ENCODE results near the gene PDLIM5. TPM values are rescaled to one million over a fixed set of nuclear protein-coding genes. Genes with fewer than 3 reads are reported as not detected.

The PDLIM5 gene
- total RNA-seq, 4 donors from 2014 or later, result 62.9 to 133 (median 110) TPM

DNA sequence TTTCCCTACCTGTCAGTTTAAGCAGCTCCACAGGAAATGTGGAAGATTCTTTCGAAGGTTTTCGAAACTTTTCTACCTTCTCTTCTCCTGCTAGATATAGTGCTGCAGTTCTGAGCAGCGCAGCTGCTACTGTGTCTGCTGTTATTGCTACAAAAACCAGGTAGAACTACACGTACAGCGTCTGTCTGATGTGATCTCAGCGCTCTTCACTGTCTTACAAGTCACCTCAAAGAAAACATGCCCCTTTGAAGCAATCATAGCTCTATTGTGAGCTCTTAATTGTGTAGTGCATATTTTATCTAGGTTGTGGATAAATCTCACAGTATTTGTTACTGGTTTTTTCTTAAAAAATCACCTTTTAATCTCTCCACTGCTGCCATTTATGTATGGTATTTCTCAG is 158.4 kb downstream of the PDLIM5 start:
- intact Hi-C loops (cut with DNase I; ENCODE audit: low total_unique reads), result no loop called here
- TF ChIP-seq POLR2AphosphoS5 (IDR thresholded peaks at IDR 0.05) (no peak), POLR2A (IDR thresholded peaks at IDR 0.05) (no peak), CTCF (IDR thresholded peaks at IDR 0.05) (no peak), EP300 (IDR thresholded peaks at IDR 0.05; ENCODE audit: low read depth) (no peak)
- H3K36me3 ChIP-seq, result peaks cover 0 to 7% (median 0%) of the 10 kb centered on the region in 4 donors
- H3K4me1 ChIP-seq, result peaks cover 0 to 7% (median 2%) of the 10 kb centered on the region in 4 donors
- in situ Hi-C loops (cut with MboI; ENCODE audit: low pct_ligation_motif_present in 1 of 4, low pct_unique_long_range_greater_than_20kb in 1 of 4, low sequenced_read_pairs in 3 of 4), result loop anchor here in 3 of 4 donors (25.0 kb wide), 1 partner anchor 502 kb away; no protein-coding TSS in a partner anchor
- no peak overlapping the region for H3K27ac ChIP-seq
- DNase-seq, result no peak
- no peaks in the 10 kb centered on the region for H3K27me3 ChIP-seq
- WGBS, 2 donors (ENCODE audit: low coverage in 1 of 2), result 73 to 87% methylated on average over 4 to 6 of the region's 6 CpGs
- no peaks in the 10 kb centered on the region for H3K9me3 ChIP-seq
- H3K4me3 ChIP-seq, result no peak overlapping the region

GRCh38 chr4:94613248-94613647 is 161.5 kb downstream of the PDLIM5 start:
- no peak for DNase-seq
- 52 to 76% methylated on average over 1 of the region's 1 CpG for WGBS, 2 donors (ENCODE audit: low coverage in 1 of 2)
- Histone ChIP-seq H3K36me3 (peaks cover 0 to 9% (median 0%) of the 10 kb centered on the region in 4 donors), H3K9me3 (no peaks in the 10 kb centered on the region), H3K4me3 (no peak overlapping the region), H3K27ac (no peak overlapping the region), H3K27me3 (no peaks in the 10 kb centered on the region), H3K4me1 (peaks cover 0 to 7% (median 2%) of the 10 kb centered on the region in 4 donors)
- intact Hi-C loops (cut with DNase I; ENCODE audit: low total_unique reads) (no loop called here), in situ Hi-C loops (cut with MboI; ENCODE audit: low pct_ligation_motif_present in 1 of 4, low pct_unique_long_range_greater_than_20kb in 1 of 4, low sequenced_read_pairs in 3 of 4) (loop anchor here in 3 of 4 donors (25.0 kb wide), 1 partner anchor 499 kb away; no protein-coding TSS in a partner anchor)
- TF ChIP-seq CTCF (IDR thresholded peaks at IDR 0.05) (no peak), POLR2A (IDR thresholded peaks at IDR 0.05) (no peak), EP300 (IDR thresholded peaks at IDR 0.05; ENCODE audit: low read depth) (no peak), POLR2AphosphoS5 (IDR thresholded peaks at IDR 0.05) (no peak)

GRCh38 chr4:94615451-94615850 is 163.7 kb downstream of the PDLIM5 start:
- intact Hi-C loops (cut with DNase I; ENCODE audit: low total_unique reads), result no loop called here
- H3K9me3 ChIP-seq, result no peaks in the 10 kb centered on the region
- in situ Hi-C loops (cut with MboI; ENCODE audit: low pct_ligation_motif_present in 1 of 4, low pct_unique_long_range_greater_than_20kb in 1 of 4, low sequenced_read_pairs in 3 of 4), result loop anchor here in 3 of 4 donors (25.0 kb wide), 1 partner anchor 497 kb away; no protein-coding TSS in a partner anchor

More at GRCh38 chr4:94615451-94615850, 163.7 kb downstream of the PDLIM5 start:
- H3K36me3 ChIP-seq, result peaks cover 0 to 18% (median 7%) of the 10 kb centered on the region in 4 donors
- no peak for TF ChIP-seq POLR2AphosphoS5 (IDR thresholded peaks at IDR 0.05)
- TF ChIP-seq EP300 (IDR thresholded peaks at IDR 0.05; ENCODE audit: low read depth), result no peak
- no peak for TF ChIP-seq POLR2A (IDR thresholded peaks at IDR 0.05)
- no peak for TF ChIP-seq CTCF (IDR thresholded peaks at IDR 0.05)
- no peak overlapping the region for H3K27ac ChIP-seq
- DNase-seq, result no peak
- no peaks in the 10 kb centered on the region for H3K27me3 ChIP-seq
- no peak overlapping the region for H3K4me3 ChIP-seq
- 76% methylated on average over 4 of the region's 4 CpGs for WGBS, 2 donors (ENCODE audit: low coverage in 1 of 2)
- peaks cover 0 to 7% (median 2%) of the 10 kb centered on the region in 4 donors for H3K4me1 ChIP-seq

All from transverse colon (tissue), 4 donors.